Stimulated activated CD8-positive, alpha-beta memory T cell treated with anti-CD3 and anti-CD28 coated beads, Interleukin-15, amount 100 ng/mL, for 1 hour (primary cell): ENCODE measurements around the gene PPP3R2.
"Not testable (repeated sequence)": the region's sequence is repeated elsewhere in the genome, so short reads cannot be mapped to it uniquely, and the experiment has no call there.

Source experiments
- DNase-seq: peaks from one replicate; pipeline ENCODE4 v3.0.0-alpha.2; 2020; ENCODE audit warnings: low read depth

PPP3R2 gene

GRCh38 chr9:101587332-101588043 lies 7.3 kb downstream of the PPP3R2 start:
- no peak for DNase-seq

GRCh38 chr9:101586651-101587050 lies 8.1 kb downstream of the PPP3R2 start:
- no peak for DNase-seq

- DNase-seq = no peak
Observed at GRCh38 chr9:101585740-101586139, 9.0 kb downstream of the PPP3R2 start.

GRCh38 chr9:101582553-101582952 lies 12.2 kb downstream of the PPP3R2 start:
- DNase-seq = no peak

- DNase-seq = no peak
Observed at GRCh38 chr9:101579711-101580545, 14.8 kb downstream of the PPP3R2 start.

- no peak for DNase-seq
Observed at GRCh38 chr9:101578378-101578777, 16.4 kb downstream of the PPP3R2 start.

- no peak for DNase-seq
Observed at GRCh38 chr9:101574731-101575333, 19.9 kb downstream of the PPP3R2 start.

- DNase-seq = no peak
Observed at GRCh38 chr9:101572316-101572715, 22.5 kb downstream of the PPP3R2 start.

- no peak for DNase-seq
Observed at GRCh38 chr9:101571114-101571513, 23.7 kb downstream of the PPP3R2 start.

GRCh38 chr9:101569741-101570501 lies 24.8 kb downstream of the PPP3R2 start:
- no peak for DNase-seq

GRCh38 chr9:101567725-101568350 lies 26.9 kb downstream of the PPP3R2 start:
- no peak for DNase-seq

- no peak for DNase-seq
Observed at GRCh38 chr9:101566904-101567724, 27.7 kb downstream of the PPP3R2 start.

- DNase-seq = no peak
Observed at GRCh38 chr9:101564252-101564651, 30.5 kb downstream of the PPP3R2 start.

GRCh38 chr9:101562966-101563365 lies 31.8 kb downstream of the PPP3R2 start:
- DNase-seq = no peak

GRCh38 chr9:101561740-101562139 lies 33.0 kb downstream of the PPP3R2 start:
- DNase-seq = no peak

- not testable (repeated sequence) for DNase-seq
Observed at GRCh38 chr9:101549472-101550098, 45.2 kb downstream of the PPP3R2 start.

GRCh38 chr9:101543098-101543735 lies 51.6 kb downstream of the PPP3R2 start:
- DNase-seq = no peak
